Measurements from ENCODE around the gene STX18. TPM values are rescaled to one million over a fixed set of nuclear protein-coding genes. Genes with fewer than 3 reads are reported as not detected.
"Not testable (repeated sequence)": the region's sequence is repeated elsewhere in the genome, so short reads cannot be mapped to it uniquely, and the experiment has no call there.

Gene STX18
- total and polyA plus RNA-seq, 2 donors from 2014 or later = 37.2 to 66.8 TPM

DNA sequence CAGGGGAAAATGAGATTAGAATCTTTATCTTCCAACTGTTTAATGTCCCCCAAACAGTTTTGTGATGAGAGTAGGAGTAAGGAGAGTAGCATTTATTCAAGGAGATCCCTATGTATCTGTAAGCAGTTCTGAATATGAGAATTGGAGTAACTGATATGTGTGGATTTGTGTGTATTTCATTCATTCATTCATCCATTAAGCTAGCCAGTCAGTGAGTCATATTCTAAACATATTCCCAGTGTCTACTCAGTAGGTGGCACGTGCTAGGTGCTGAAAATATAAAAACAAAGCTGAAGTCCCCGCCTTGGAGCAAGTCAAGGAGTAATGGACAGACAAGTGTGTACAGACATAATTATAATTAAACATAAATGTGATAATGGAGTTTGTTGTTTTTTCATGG is 12.4 kb upstream of the STX18 start:
- no peaks in the 10 kb centered on the region for H3K27me3 ChIP-seq (ENCODE audit: control insufficient read depth, insufficient read depth, low read length)
- no peak for DNase-seq
- TF ChIP-seq, protein P1, sequence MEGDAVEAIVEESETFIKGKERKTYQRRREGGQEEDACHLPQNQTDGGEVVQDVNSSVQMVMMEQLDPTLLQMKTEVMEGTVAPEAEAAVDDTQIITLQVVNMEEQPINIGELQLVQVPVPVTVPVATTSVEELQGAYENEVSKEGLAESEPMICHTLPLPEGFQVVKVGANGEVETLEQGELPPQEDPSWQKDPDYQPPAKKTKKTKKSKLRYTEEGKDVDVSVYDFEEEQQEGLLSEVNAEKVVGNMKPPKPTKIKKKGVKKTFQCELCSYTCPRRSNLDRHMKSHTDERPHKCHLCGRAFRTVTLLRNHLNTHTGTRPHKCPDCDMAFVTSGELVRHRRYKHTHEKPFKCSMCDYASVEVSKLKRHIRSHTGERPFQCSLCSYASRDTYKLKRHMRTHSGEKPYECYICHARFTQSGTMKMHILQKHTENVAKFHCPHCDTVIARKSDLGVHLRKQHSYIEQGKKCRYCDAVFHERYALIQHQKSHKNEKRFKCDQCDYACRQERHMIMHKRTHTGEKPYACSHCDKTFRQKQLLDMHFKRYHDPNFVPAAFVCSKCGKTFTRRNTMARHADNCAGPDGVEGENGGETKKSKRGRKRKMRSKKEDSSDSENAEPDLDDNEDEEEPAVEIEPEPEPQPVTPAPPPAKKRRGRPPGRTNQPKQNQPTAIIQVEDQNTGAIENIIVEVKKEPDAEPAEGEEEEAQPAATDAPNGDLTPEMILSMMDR (IDR thresholded peaks at IDR 0.05; ENCODE audit: borderline replicate concordance, extremely low read depth, insufficient read depth) = no peak
- intact Hi-C loops (cut with DNase I) = no loop called here
- H3K9ac ChIP-seq (ENCODE audit: low read length in 3 of 3) = no peak overlapping the region
- H3K36me3 ChIP-seq (ENCODE audit: control insufficient read depth in 2 of 3, insufficient read depth in 3 of 3, low read length in 3 of 3) = peaks cover 0 to 2% (median 0%) of the 10 kb centered on the region in 3 donors
- H3K27ac ChIP-seq (ENCODE audit: low read depth in 2 of 2, low read length in 2 of 2) = no peak overlapping the region
- FAIRE-seq = no peak
- no peak overlapping the region for H3K4me3 ChIP-seq (ENCODE audit: low read length in 3 of 3)
- H3K4me1 ChIP-seq (ENCODE audit: control insufficient read depth in 2 of 3, insufficient read depth in 2 of 3, low read depth in 1 of 3, low read length in 3 of 3) = no peaks in the 10 kb centered on the region
- H3K9me3 ChIP-seq (ENCODE audit: control insufficient read depth in 2 of 3, insufficient read depth in 1 of 3, low read length in 3 of 3) = no peaks in the 10 kb centered on the region

DNA sequence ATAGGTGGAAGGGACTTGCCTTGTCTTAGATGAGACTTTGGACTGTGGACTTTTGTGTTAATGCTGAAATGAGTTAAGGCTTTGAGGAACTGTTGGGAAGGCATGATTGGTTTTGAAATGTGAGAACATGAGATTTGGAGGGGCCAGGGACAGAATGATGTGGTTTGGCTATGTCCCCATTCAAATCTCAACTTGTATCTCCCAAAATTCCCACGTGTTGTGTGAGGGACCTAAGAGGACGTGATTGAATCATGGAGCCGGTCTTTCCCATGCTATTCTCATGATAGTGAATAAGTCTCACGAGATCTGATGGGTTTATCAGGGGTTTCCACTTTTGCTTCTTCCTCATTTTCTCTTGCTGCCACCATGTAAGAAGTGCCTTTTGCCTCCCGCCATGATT is 10.2 kb upstream of the STX18 start:
- H3K4me3 ChIP-seq (ENCODE audit: low read length in 3 of 3); DNase-seq; FAIRE-seq; H3K9me3 ChIP-seq (ENCODE audit: control insufficient read depth in 2 of 3, insufficient read depth in 1 of 3, low read length in 3 of 3); H3K27ac ChIP-seq (ENCODE audit: low read depth in 2 of 2, low read length in 2 of 2); H3K36me3 ChIP-seq (ENCODE audit: control insufficient read depth in 2 of 3, insufficient read depth in 3 of 3, low read length in 3 of 3); intact Hi-C loops (cut with DNase I); H3K27me3 ChIP-seq (ENCODE audit: control insufficient read depth, insufficient read depth, low read length); H3K4me1 ChIP-seq (ENCODE audit: control insufficient read depth in 2 of 3, insufficient read depth in 2 of 3, low read depth in 1 of 3, low read length in 3 of 3); H3K9ac ChIP-seq (ENCODE audit: low read length in 3 of 3): not testable (repeated sequence)

GRCh38 chr4:4550161-4550560 is 8.3 kb upstream of the STX18 start:
- H3K4me1 ChIP-seq (ENCODE audit: control insufficient read depth in 2 of 3, insufficient read depth in 2 of 3, low read depth in 1 of 3, low read length in 3 of 3); DNase-seq; H3K9ac ChIP-seq (ENCODE audit: low read length in 3 of 3); H3K9me3 ChIP-seq (ENCODE audit: control insufficient read depth in 2 of 3, insufficient read depth in 1 of 3, low read length in 3 of 3); intact Hi-C loops (cut with DNase I); H3K4me3 ChIP-seq (ENCODE audit: low read length in 3 of 3); H3K27ac ChIP-seq (ENCODE audit: low read depth in 2 of 2, low read length in 2 of 2); FAIRE-seq; H3K27me3 ChIP-seq (ENCODE audit: control insufficient read depth, insufficient read depth, low read length); H3K36me3 ChIP-seq (ENCODE audit: control insufficient read depth in 2 of 3, insufficient read depth in 3 of 3, low read length in 3 of 3): not testable (repeated sequence)

GRCh38 chr4:4549534-4549933 is 7.7 kb upstream of the STX18 start:
- no peak overlapping the region for H3K4me3 ChIP-seq (ENCODE audit: low read length in 3 of 3)
- peaks cover 0 to 2% (median 0%) of the 10 kb centered on the region in 3 donors for H3K36me3 ChIP-seq (ENCODE audit: control insufficient read depth in 2 of 3, insufficient read depth in 3 of 3, low read length in 3 of 3)
- H3K9me3 ChIP-seq (ENCODE audit: control insufficient read depth in 2 of 3, insufficient read depth in 1 of 3, low read length in 3 of 3) = no peaks in the 10 kb centered on the region
- TF ChIP-seq, protein P1 (IDR thresholded peaks at IDR 0.05; ENCODE audit: borderline replicate concordance, extremely low read depth, insufficient read depth) = no peak
- H3K4me1 ChIP-seq (ENCODE audit: control insufficient read depth in 2 of 3, insufficient read depth in 2 of 3, low read depth in 1 of 3, low read length in 3 of 3) = no peaks in the 10 kb centered on the region
- no peak for FAIRE-seq
- DNase-seq = no peak
- no peaks in the 10 kb centered on the region for H3K27me3 ChIP-seq (ENCODE audit: control insufficient read depth, insufficient read depth, low read length)
- intact Hi-C loops (cut with DNase I) = no loop called here
- H3K27ac ChIP-seq (ENCODE audit: low read depth in 2 of 2, low read length in 2 of 2) = no peak overlapping the region
- no peak overlapping the region for H3K9ac ChIP-seq (ENCODE audit: low read length in 3 of 3)
